HEK293 (cell line): ENCODE data around the gene STRBP.

ENCODE experiments used
- CTCF ChIA-PET: fragments of 350-600 bp; formaldehyde crosslinking; extraction: SDS; loops from one replicate; lab custom pipeline; 2021; ENCODE audit warnings: antibody characterized with exemption; lab: Yijun Ruan, JAX
- POLR2A ChIA-PET: fragments of 300-600 bp; formaldehyde crosslinking; extraction: SDS; loops from one replicate; lab custom pipeline; 2020; ENCODE audit warnings: antibody characterized with exemption, inconsistent platforms; lab: Yijun Ruan, JAX
- H3K27ac ChIP-seq: fragments of 200-500 bp; sonication (Bioruptor generic); 2 replicates; pipeline ENCODE4 v1.5.1; 2014; ENCODE audit warnings: low read depth, low read length, control low read depth, inconsistent platforms; ENCODE audit errors: extremely low read depth
- H3K36me3 ChIP-seq, 2 experiments: fragments of 200-500 bp in 1 of 2; sonication (Bioruptor generic) in 1 of 2; 1 replicate in 1 of 2; 2 replicates in 1 of 2; pipeline ENCODE4 v1.5.1; 2014 to 2017; ENCODE audit warnings: inconsistent platforms in 2 of 2, low read length in 2 of 2; ENCODE audit not compliant: control insufficient read depth in 2 of 2, insufficient read depth in 1 of 2
- H3K4me1 ChIP-seq: fragments of 200-500 bp; sonication (Bioruptor generic); 2 replicates; pipeline ENCODE4 v1.5.1; 2014; ENCODE audit warnings: mild to moderate bottlenecking, low read length, inconsistent platforms; ENCODE audit not compliant: control insufficient read depth, insufficient read depth
- H3K4me3 ChIP-seq: 2 replicates; pipeline ENCODE4 v1.5.1; 2011; ENCODE audit warnings: low read depth, mild to moderate bottlenecking, control low read depth, low read length, moderate library complexity
- H3K9me3 ChIP-seq: fragments of 200-500 bp; sonication (Bioruptor generic); 2 replicates; pipeline ENCODE4 v1.5.1; 2014; ENCODE audit warnings: low read depth, low read length, inconsistent platforms; ENCODE audit not compliant: control insufficient read depth, insufficient read depth
- HOXD13 ChIP-seq: sonication (generic); formaldehyde crosslinking; IDR thresholded peaks from 2 replicates; pipeline ENCODE4 v1.8.0; 2022; ENCODE audit warnings: missing genetic modification reagents, borderline replicate concordance
- KLF1 ChIP-seq: fragments of 450-650 bp; formaldehyde crosslinking; IDR thresholded peaks from 2 replicates; pipeline ENCODE4 v1.5.1; 2016; ENCODE audit warnings: missing biosample characterization, missing genetic modification characterization
- MZF1 ChIP-seq: fragments of 450-650 bp; formaldehyde crosslinking; IDR thresholded peaks from 2 replicates; pipeline ENCODE4 v1.5.1; 2017; ENCODE audit warnings: missing biosample characterization, missing genetic modification characterization, borderline replicate concordance
- PRDM1 ChIP-seq: fragments of 450-650 bp; formaldehyde crosslinking; IDR thresholded peaks from 2 replicates; pipeline ENCODE4; 2016; ENCODE audit warnings: missing biosample characterization, missing genetic modification characterization
- SCRT1 ChIP-seq: fragments of 450-650 bp; formaldehyde crosslinking; IDR thresholded peaks from 2 replicates; pipeline ENCODE4 v1.5.1; 2016; ENCODE audit warnings: missing biosample characterization, missing genetic modification characterization, borderline replicate concordance
- ZBTB1 ChIP-seq: fragments of 450-650 bp; formaldehyde crosslinking; IDR thresholded peaks from 2 replicates; pipeline ENCODE4 v1.5.1; 2016; ENCODE audit warnings: missing biosample characterization, missing genetic modification characterization
- ZBTB7A ChIP-seq: fragments of 450-650 bp; formaldehyde crosslinking; IDR thresholded peaks from 2 replicates; pipeline ENCODE4 v1.5.1; 2016; ENCODE audit warnings: low read depth, missing biosample characterization, missing genetic modification characterization
- ZNF10 ChIP-seq: fragments of 450-650 bp; formaldehyde crosslinking; IDR thresholded peaks from 2 replicates; pipeline ENCODE4 v1.5.1; 2017; ENCODE audit warnings: missing biosample characterization, missing genetic modification characterization
- ZNF157 ChIP-seq: fragments of 450-650 bp; formaldehyde crosslinking; IDR thresholded peaks from 2 replicates; pipeline ENCODE4 v1.5.1; 2016; ENCODE audit warnings: missing biosample characterization, missing genetic modification characterization
- ZNF174 ChIP-seq: fragments of 450-650 bp; formaldehyde crosslinking; IDR thresholded peaks from 2 replicates; pipeline ENCODE4 v1.5.0; 2017; ENCODE audit warnings: missing biosample characterization, mild to moderate bottlenecking, missing genetic modification characterization
- ZNF19 ChIP-seq: fragments of 450-650 bp; formaldehyde crosslinking; IDR thresholded peaks from 2 replicates; pipeline ENCODE4; 2016; ENCODE audit warnings: missing biosample characterization, missing genetic modification characterization, low read depth
- ZNF266 ChIP-seq: fragments of 450-650 bp; formaldehyde crosslinking; IDR thresholded peaks from 2 replicates; pipeline ENCODE4 v1.5.1; 2016; ENCODE audit warnings: missing biosample characterization, missing genetic modification characterization, low read depth
- ZNF274 ChIP-seq, 2 experiments: fragments of 200-500 bp in 1 of 2; fragments of 450-650 bp in 1 of 2; sonication (Bioruptor generic) in 1 of 2; formaldehyde crosslinking in 1 of 2; IDR thresholded peaks; 2 replicates each; pipeline versions ENCODE4 v1.5.1 to v1.6.1; 2014 to 2016; ENCODE audit warnings: borderline replicate concordance in 1 of 2, inconsistent platforms in 1 of 2, low read length in 1 of 2, missing biosample characterization in 1 of 2, missing genetic modification characterization in 1 of 2
- ZNF501 ChIP-seq: fragments of 450-650 bp; formaldehyde crosslinking; IDR thresholded peaks from 2 replicates; pipeline ENCODE4 v1.5.1; 2016; ENCODE audit warnings: missing biosample characterization, missing genetic modification characterization
- ZNF510 ChIP-seq: fragments of 450-650 bp; formaldehyde crosslinking; IDR thresholded peaks from 2 replicates; pipeline ENCODE4 v1.5.1; 2018; ENCODE audit warnings: mild to moderate bottlenecking, missing genetic modification characterization, missing biosample characterization; ENCODE audit not compliant: insufficient replicate concordance
- ZNF610 ChIP-seq: fragments of 450-650 bp; formaldehyde crosslinking; IDR thresholded peaks from 2 replicates; pipeline ENCODE4 v1.5.1; 2016; ENCODE audit warnings: missing biosample characterization, missing genetic modification characterization, borderline replicate concordance
- ZNF670 ChIP-seq: fragments of 450-650 bp; formaldehyde crosslinking; IDR thresholded peaks from 2 replicates; pipeline ENCODE4 v1.5.1; 2016; ENCODE audit warnings: missing biosample characterization, missing genetic modification characterization, low read depth
- ZNF747 ChIP-seq: fragments of 450-650 bp; formaldehyde crosslinking; IDR thresholded peaks from 2 replicates; pipeline ENCODE4 v1.5.1; 2016; ENCODE audit warnings: missing biosample characterization, missing genetic modification characterization
- ZNF76 ChIP-seq: fragments of 450-650 bp; formaldehyde crosslinking; IDR thresholded peaks from 2 replicates; pipeline ENCODE4; 2016; ENCODE audit warnings: low read depth, missing biosample characterization, missing genetic modification characterization, borderline replicate concordance
- ZNF777 ChIP-seq: fragments of 450-650 bp; formaldehyde crosslinking; IDR thresholded peaks from 2 replicates; pipeline ENCODE4 v1.5.1; 2017; ENCODE audit warnings: missing biosample characterization, missing genetic modification characterization, borderline replicate concordance
- TF ChIP-seq, protein P1 (sequence below): fragments of 450-650 bp; formaldehyde crosslinking; IDR thresholded peaks from 2 replicates; pipeline ENCODE4 v1.5.1; 2016; ENCODE audit warnings: missing biosample characterization, missing genetic modification characterization
- TF ChIP-seq, protein P2 (sequence below): fragments of 450-650 bp; formaldehyde crosslinking; IDR thresholded peaks from 2 replicates; pipeline ENCODE4 v1.5.1; 2016; ENCODE audit warnings: missing biosample characterization, missing genetic modification characterization, low read depth
- TF ChIP-seq, protein P3 (sequence below): fragments of 450-650 bp; formaldehyde crosslinking; IDR thresholded peaks from 2 replicates; pipeline ENCODE4 v1.5.1; 2016; ENCODE audit warnings: missing biosample characterization, missing genetic modification characterization

The STRBP gene

DNA sequence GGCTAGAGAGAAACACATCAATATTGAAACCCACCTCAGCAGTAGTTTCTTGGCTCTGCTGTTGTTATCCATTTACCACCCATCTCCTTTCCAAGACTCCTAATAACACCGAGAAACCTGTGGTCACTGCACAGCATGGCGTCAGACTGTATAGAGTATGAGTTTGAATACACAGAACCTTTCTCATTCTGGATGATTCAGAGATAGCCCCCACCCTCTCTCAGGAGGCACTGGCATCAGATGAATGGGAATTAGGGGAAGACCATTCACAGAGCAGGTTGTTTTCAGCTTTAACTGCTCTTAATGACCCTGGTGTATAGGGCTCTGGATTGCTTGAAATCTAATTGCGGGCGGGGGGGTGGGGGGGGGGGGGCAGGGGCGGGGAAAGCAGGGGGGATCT, 148.3 kb downstream of the STRBP start:
- no peak overlapping the region for H3K4me3 ChIP-seq
- ChIA-PET CTCF (interaction anchor here (1.3 to 1.8 kb wide), 2 partner anchors 229 to 230 kb away, joined by 3 to 8 read pairs; no protein-coding TSS in a partner anchor), POLR2A (no interaction called here)
- no peak for TF ChIP-seq PRDM1 (tag by site-specific recombination)
- TF ChIP-seq, protein P1, sequence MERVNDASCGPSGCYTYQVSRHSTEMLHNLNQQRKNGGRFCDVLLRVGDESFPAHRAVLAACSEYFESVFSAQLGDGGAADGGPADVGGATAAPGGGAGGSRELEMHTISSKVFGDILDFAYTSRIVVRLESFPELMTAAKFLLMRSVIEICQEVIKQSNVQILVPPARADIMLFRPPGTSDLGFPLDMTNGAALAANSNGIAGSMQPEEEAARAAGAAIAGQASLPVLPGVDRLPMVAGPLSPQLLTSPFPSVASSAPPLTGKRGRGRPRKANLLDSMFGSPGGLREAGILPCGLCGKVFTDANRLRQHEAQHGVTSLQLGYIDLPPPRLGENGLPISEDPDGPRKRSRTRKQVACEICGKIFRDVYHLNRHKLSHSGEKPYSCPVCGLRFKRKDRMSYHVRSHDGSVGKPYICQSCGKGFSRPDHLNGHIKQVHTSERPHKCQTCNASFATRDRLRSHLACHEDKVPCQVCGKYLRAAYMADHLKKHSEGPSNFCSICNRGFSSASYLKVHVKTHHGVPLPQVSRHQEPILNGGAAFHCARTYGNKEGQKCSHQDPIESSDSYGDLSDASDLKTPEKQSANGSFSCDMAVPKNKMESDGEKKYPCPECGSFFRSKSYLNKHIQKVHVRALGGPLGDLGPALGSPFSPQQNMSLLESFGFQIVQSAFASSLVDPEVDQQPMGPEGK (tag by site-specific recombination): no peak
- no peak for TF ChIP-seq KLF1
- no peak for TF ChIP-seq ZNF501
- TF ChIP-seq ZNF777: no peak
- TF ChIP-seq ZNF157 (tag by site-specific recombination): no peak
- TF ChIP-seq, protein P2, sequence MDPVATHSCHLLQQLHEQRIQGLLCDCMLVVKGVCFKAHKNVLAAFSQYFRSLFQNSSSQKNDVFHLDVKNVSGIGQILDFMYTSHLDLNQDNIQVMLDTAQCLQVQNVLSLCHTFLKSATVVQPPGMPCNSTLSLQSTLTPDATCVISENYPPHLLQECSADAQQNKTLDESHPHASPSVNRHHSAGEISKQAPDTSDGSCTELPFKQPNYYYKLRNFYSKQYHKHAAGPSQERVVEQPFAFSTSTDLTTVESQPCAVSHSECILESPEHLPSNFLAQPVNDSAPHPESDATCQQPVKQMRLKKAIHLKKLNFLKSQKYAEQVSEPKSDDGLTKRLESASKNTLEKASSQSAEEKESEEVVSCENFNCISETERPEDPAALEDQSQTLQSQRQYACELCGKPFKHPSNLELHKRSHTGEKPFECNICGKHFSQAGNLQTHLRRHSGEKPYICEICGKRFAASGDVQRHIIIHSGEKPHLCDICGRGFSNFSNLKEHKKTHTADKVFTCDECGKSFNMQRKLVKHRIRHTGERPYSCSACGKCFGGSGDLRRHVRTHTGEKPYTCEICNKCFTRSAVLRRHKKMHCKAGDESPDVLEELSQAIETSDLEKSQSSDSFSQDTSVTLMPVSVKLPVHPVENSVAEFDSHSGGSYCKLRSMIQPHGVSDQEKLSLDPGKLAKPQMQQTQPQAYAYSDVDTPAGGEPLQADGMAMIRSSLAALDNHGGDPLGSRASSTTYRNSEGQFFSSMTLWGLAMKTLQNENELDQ: no peak
- TF ChIP-seq ZNF747 (tag by site-specific recombination): no peak
- TF ChIP-seq ZNF174 (tag by site-specific recombination): no peak
- TF ChIP-seq ZNF274 (IDR thresholded peaks at IDR 0.05; ENCODE audit: low read length): no peak
- no peak for TF ChIP-seq ZNF274 (tag by site-specific recombination; IDR thresholded peaks at IDR 0.05; ENCODE audit: borderline replicate concordance)
- no peak for TF ChIP-seq SCRT1 (tag by site-specific recombination)
- TF ChIP-seq ZNF670 (tag by site-specific recombination): no peak
- TF ChIP-seq ZNF10: no peak
- no peak for TF ChIP-seq MZF1 (tag by site-specific recombination)
- TF ChIP-seq ZNF510: no peak
- no peak for TF ChIP-seq ZBTB7A
- no peak for TF ChIP-seq ZNF19 (tag by site-specific recombination)
- no peaks in the 10 kb centered on the region for H3K4me1 ChIP-seq
- peaks cover 0 to 5% of the 10 kb centered on the region in 2 experiments; a peak in 1 of 3 replicates for H3K36me3 ChIP-seq
- H3K9me3 ChIP-seq: no peaks in the 10 kb centered on the region
- no peak overlapping the region for H3K27ac ChIP-seq

DNA sequence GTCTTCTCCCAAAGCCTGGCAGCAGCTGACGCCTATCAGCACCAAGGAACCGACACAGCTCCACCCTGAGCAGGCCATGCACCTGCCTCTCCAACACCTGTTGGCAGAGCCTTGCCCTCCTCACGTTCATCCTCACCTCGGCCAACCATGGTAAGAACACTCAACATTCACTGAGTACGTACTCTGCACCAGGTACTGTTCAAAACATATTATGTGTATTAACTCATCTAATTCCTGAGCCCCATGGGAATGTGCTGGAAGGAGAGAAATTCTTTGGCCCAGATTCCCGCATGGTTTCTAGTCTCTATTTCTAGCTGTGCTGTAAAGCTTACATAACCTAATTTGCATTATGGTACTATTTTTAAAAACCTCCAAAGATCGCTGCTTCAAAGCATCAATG, 148.8 kb downstream of the STRBP start:
- Histone ChIP-seq H3K4me3 (no peak overlapping the region), H3K36me3 (peaks cover 0 to 9% of the 10 kb centered on the region in 2 experiments; a peak in 1 of 3 replicates), H3K4me1 (no peaks in the 10 kb centered on the region), H3K9me3 (no peaks in the 10 kb centered on the region), H3K27ac (no peak overlapping the region)
- CTCF ChIA-PET: interaction anchor here (1.1 to 1.8 kb wide), 3 partner anchors 231 to 269 kb away, joined by 3 to 8 read pairs (median 4); no protein-coding TSS in a partner anchor
- TF ChIP-seq ZNF76 (tag by site-specific recombination) (no peak), ZBTB1 (tag by site-specific recombination) (no peak), ZNF10 (no peak), ZNF610 (tag by site-specific recombination) (no peak), HOXD13 (CRISPR knock-in tag) (no peak), ZNF266 (tag by site-specific recombination) (no peak), KLF1 (no peak)
- TF ChIP-seq, protein P3, sequence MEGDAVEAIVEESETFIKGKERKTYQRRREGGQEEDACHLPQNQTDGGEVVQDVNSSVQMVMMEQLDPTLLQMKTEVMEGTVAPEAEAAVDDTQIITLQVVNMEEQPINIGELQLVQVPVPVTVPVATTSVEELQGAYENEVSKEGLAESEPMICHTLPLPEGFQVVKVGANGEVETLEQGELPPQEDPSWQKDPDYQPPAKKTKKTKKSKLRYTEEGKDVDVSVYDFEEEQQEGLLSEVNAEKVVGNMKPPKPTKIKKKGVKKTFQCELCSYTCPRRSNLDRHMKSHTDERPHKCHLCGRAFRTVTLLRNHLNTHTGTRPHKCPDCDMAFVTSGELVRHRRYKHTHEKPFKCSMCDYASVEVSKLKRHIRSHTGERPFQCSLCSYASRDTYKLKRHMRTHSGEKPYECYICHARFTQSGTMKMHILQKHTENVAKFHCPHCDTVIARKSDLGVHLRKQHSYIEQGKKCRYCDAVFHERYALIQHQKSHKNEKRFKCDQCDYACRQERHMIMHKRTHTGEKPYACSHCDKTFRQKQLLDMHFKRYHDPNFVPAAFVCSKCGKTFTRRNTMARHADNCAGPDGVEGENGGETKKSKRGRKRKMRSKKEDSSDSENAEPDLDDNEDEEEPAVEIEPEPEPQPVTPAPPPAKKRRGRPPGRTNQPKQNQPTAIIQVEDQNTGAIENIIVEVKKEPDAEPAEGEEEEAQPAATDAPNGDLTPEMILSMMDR: no peak
- POLR2A ChIA-PET: no interaction called here
